Glutamatergic neuron (in vitro differentiated cells): ENCODE data around the gene DUSP9. TPM values are rescaled to one million over a fixed set of nuclear protein-coding genes. Genes with fewer than 3 reads are reported as not detected.

Source experiments
- DNase-seq: peaks from one replicate; pipeline ENCODE4 v3.0.0; 2022
- H3K27ac Mint-ChIP-seq: one replicate; pipeline ENCODE4 v1.8.0; 2020; ENCODE audit warnings: mild to moderate bottlenecking, mixed read lengths, inconsistent platforms; ENCODE audit not compliant: unreplicated experiment
- H3K27me3 Mint-ChIP-seq: one replicate; pipeline ENCODE4 v1.8.0; 2020; ENCODE audit warnings: mild to moderate bottlenecking, moderate library complexity, mixed read lengths, inconsistent platforms; ENCODE audit not compliant: unreplicated experiment
- H3K36me3 Mint-ChIP-seq: one replicate; pipeline ENCODE4 v1.8.0; 2020; ENCODE audit warnings: mild to moderate bottlenecking, mixed read lengths, inconsistent platforms; ENCODE audit not compliant: unreplicated experiment
- H3K4me1 Mint-ChIP-seq: one replicate; pipeline ENCODE4 v1.8.0; 2020; ENCODE audit warnings: mild to moderate bottlenecking, low read depth, mixed read lengths, inconsistent platforms; ENCODE audit not compliant: unreplicated experiment
- H3K4me3 Mint-ChIP-seq: one replicate; pipeline ENCODE4 v1.8.0; 2020; ENCODE audit warnings: mild to moderate bottlenecking, mixed read lengths, inconsistent platforms; ENCODE audit not compliant: unreplicated experiment
- H3K9me3 Mint-ChIP-seq: one replicate; pipeline ENCODE4 v1.8.0; 2020; ENCODE audit warnings: mild to moderate bottlenecking, moderate library complexity, mixed read lengths, inconsistent platforms; ENCODE audit not compliant: unreplicated experiment
- total RNA-seq: library from RNA; stranded (reverse); fragmentation: NEBNext Ultra II Directional; extraction: Animal tissue kit (Norgen Biotek cat#: 25700); gene quantifications from one replicate; pipeline ENCODE4 v1.2.1, GENCODE V29; 2021; ENCODE audit not compliant: unreplicated experiment
- TF ChIP-seq, protein P1 (sequence below): fragments of 200-600 bp; sonication (generic); IDR thresholded peaks from one replicate; pipeline ENCODE4 v1.5.0; 2021; ENCODE audit not compliant: partially characterized antibody, unreplicated experiment

Gene DUSP9
- total RNA-seq, 1 donor from 2014 or later, result 0.61 TPM

DNA sequence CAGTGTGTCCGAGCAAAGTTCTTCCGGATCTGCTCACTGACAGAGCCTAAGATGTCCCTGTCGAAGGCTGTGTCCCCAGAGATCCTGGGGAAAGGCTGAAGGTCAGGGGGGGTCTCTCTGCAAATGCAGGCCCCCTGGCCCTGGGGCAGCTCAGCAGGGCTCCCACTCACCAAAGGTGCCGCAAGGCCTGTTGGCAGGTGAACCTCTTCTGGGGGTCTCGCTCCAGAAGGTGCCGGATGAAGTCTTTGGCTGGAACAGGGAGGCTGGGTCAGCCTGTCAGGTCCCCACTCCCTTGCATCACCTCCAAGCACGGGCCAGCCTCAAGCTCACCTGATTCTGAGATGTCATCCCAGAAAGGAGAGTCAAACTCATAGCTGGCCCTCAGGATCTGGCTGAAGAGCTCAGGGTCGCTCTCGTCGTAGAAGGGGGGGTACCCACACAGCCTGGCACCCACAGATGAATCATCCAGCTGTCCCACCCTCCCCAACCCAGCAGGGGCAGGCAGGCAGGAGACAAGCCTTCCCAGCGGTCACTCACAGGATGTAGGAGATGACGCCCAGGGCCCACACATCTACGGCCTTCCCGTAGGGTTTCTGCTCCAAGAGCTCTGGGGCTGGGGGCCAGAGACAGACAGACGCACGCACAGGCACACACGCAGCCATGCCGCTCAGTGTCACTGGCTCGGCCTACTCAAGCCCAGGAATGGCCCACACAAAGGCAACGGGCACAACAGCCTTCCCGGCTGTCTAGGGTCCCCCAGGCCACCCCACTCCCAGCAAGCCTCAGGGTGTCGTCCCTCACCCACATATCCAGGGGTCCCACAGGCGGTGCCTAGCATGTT, 24.0 kb downstream of the DUSP9 start:
- no peak for DNase-seq
- Mint-ChIP-seq H3K9me3 (peaks cover 2% of the 10 kb centered on the region), H3K27me3 (peaks cover 8% of the 10 kb centered on the region), H3K36me3 (no peaks in the 10 kb centered on the region), H3K4me1 (peaks cover 1% of the 10 kb centered on the region), H3K4me3 (no peak overlapping the region), H3K27ac (no peak overlapping the region)
- TF ChIP-seq, protein P1, sequence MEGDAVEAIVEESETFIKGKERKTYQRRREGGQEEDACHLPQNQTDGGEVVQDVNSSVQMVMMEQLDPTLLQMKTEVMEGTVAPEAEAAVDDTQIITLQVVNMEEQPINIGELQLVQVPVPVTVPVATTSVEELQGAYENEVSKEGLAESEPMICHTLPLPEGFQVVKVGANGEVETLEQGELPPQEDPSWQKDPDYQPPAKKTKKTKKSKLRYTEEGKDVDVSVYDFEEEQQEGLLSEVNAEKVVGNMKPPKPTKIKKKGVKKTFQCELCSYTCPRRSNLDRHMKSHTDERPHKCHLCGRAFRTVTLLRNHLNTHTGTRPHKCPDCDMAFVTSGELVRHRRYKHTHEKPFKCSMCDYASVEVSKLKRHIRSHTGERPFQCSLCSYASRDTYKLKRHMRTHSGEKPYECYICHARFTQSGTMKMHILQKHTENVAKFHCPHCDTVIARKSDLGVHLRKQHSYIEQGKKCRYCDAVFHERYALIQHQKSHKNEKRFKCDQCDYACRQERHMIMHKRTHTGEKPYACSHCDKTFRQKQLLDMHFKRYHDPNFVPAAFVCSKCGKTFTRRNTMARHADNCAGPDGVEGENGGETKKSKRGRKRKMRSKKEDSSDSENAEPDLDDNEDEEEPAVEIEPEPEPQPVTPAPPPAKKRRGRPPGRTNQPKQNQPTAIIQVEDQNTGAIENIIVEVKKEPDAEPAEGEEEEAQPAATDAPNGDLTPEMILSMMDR, result no peak

- TF ChIP-seq, protein P1, result no peak
- Mint-ChIP-seq H3K36me3 (no peaks in the 10 kb centered on the region), H3K27ac (no peak overlapping the region), H3K4me3 (no peak overlapping the region), H3K4me1 (peaks cover 1% of the 10 kb centered on the region), H3K27me3 (peaks cover 4% of the 10 kb centered on the region), H3K9me3 (peaks cover 2% of the 10 kb centered on the region)
- DNase-seq, result no peak
Observed at GRCh38 chrX:153671589-153672530, 24.9 kb downstream of the DUSP9 start.

GRCh38 chrX:153672531-153673427, 25.8 kb downstream of the DUSP9 start:
- H3K36me3 Mint-ChIP-seq, result no peaks in the 10 kb centered on the region
- H3K4me3 Mint-ChIP-seq, result no peak overlapping the region
- H3K27ac Mint-ChIP-seq, result no peak overlapping the region
- H3K27me3 Mint-ChIP-seq, result peaks cover 4% of the 10 kb centered on the region
- peaks cover 2% of the 10 kb centered on the region for H3K9me3 Mint-ChIP-seq
- DNase-seq, result no peak
- TF ChIP-seq, protein P1, result no peak
- H3K4me1 Mint-ChIP-seq, result peaks cover 1% of the 10 kb centered on the region

DNA sequence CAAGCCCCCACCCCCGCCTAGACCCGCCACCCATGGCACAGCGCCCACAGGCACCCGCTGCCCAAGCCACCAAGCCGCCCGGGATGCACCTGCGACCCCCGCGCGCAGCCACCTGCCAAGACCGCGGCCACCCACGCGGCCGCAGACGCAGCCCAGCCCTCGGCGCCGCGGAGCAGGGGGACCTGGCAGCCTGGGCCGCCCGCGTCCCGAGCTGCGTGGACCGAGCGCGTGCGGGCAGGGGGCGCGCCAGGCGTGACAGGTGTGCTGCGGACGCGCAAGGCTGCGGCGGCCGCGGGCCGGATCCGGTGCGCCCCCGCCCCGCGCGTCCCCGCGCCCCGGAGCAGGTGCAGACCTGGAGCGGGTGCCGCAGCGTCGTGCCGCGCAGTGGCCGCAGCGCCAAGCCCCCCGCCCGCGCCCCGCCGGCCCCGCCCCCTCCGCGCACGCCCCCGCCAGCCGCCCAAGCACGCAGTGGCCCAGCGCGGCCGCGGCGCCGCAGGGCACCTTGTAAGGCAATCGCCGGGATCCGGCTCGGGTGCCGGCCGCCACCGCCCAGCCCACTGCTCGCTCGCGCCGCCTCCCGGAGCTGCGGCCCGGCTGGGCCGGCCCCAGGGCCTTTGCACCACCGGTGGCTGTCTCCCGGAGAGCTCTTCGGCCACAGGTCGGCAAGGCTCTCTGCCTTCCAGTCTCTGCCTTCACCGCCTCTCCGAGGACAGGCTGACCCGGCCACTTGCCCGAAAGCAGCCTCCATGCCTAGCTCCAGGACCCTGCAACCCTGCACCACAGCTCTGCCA, 26.6 kb downstream of the DUSP9 start, which contains the start of gene PNCK:
Gene PNCK, minus strand, starts transcription at position 386 of the 791 bp plus-strand sequence. CDS start 737 bp downstream, outside the sequence.
- peaks cover 4% of the 10 kb centered on the region for H3K27me3 Mint-ChIP-seq
- H3K36me3 Mint-ChIP-seq, result no peaks in the 10 kb centered on the region
- TF ChIP-seq, protein P1, result no peak
- peak within 1 kb of the TSS; percentile 60 for H3K4me3 Mint-ChIP-seq
- H3K27ac Mint-ChIP-seq, result no peak within 1 kb of the TSS
- no peak for DNase-seq
- H3K9me3 Mint-ChIP-seq, result peaks cover 2% of the 10 kb centered on the region
- peaks cover 1% of the 10 kb centered on the region for H3K4me1 Mint-ChIP-seq
